Measurements from ENCODE around the gene MYO7B. TPM values are rescaled to one million over a fixed set of nuclear protein-coding genes. Genes with fewer than 3 reads are reported as not detected.
A peak's percentile ranks its signal among the peaks of the same experiment; 100 is the strongest.

The MYO7B gene
- total RNA-seq, 1 donor from 2014 or later: 0.29 TPM

- no peak for TF ChIP-seq CTCF (IDR thresholded peaks at IDR 0.05; ENCODE audit: partially characterized antibody, unreplicated experiment)
- Mint-ChIP-seq H3K9me3 (ENCODE audit: unreplicated experiment) (peaks cover 10% of the 10 kb centered on the region), H3K4me3 (ENCODE audit: unreplicated experiment) (no peak overlapping the region), H3K27me3 (ENCODE audit: unreplicated experiment) (peaks cover 14% of the 10 kb centered on the region), H3K36me3 (ENCODE audit: unreplicated experiment) (no peaks in the 10 kb centered on the region), H3K27ac (ENCODE audit: unreplicated experiment) (no peak overlapping the region), H3K4me1 (ENCODE audit: low read depth, unreplicated experiment) (peaks cover 8% of the 10 kb centered on the region)
- DNase-seq: no peak
These were observed 44.9 kb downstream of the MYO7B start for GRCh38 chr2:127580167-127581049.

- no peak overlapping the region for H3K27ac Mint-ChIP-seq (ENCODE audit: unreplicated experiment)
- no peak for TF ChIP-seq CTCF (IDR thresholded peaks at IDR 0.05; ENCODE audit: partially characterized antibody, unreplicated experiment)
- peaks cover 14% of the 10 kb centered on the region for H3K27me3 Mint-ChIP-seq (ENCODE audit: unreplicated experiment)
- no peak for DNase-seq
- H3K4me3 Mint-ChIP-seq (ENCODE audit: unreplicated experiment): no peak overlapping the region
- peaks cover 8% of the 10 kb centered on the region for H3K4me1 Mint-ChIP-seq (ENCODE audit: low read depth, unreplicated experiment)
- no peaks in the 10 kb centered on the region for H3K36me3 Mint-ChIP-seq (ENCODE audit: unreplicated experiment)
- peaks cover 10% of the 10 kb centered on the region for H3K9me3 Mint-ChIP-seq (ENCODE audit: unreplicated experiment)
These were observed 45.5 kb downstream of the MYO7B start for GRCh38 chr2:127581050-127581345.

- Mint-ChIP-seq H3K4me3 (ENCODE audit: unreplicated experiment) (no peak overlapping the region), H3K36me3 (ENCODE audit: unreplicated experiment) (no peaks in the 10 kb centered on the region), H3K27ac (ENCODE audit: unreplicated experiment) (no peak overlapping the region), H3K27me3 (ENCODE audit: unreplicated experiment) (peaks cover 14% of the 10 kb centered on the region), H3K9me3 (ENCODE audit: unreplicated experiment) (peaks cover 10% of the 10 kb centered on the region), H3K4me1 (ENCODE audit: low read depth, unreplicated experiment) (peaks cover 7% of the 10 kb centered on the region)
- no peak for TF ChIP-seq CTCF (IDR thresholded peaks at IDR 0.05; ENCODE audit: partially characterized antibody, unreplicated experiment)
- no peak for DNase-seq
These were observed 46.3 kb downstream of the MYO7B start for GRCh38 chr2:127581516-127582490.

GRCh38 chr2:127582863-127583861 lies 47.7 kb downstream of the MYO7B start:
- DNase-seq: no peak
- H3K4me1 Mint-ChIP-seq (ENCODE audit: low read depth, unreplicated experiment): peaks cover 7% of the 10 kb centered on the region
- no peaks in the 10 kb centered on the region for H3K36me3 Mint-ChIP-seq (ENCODE audit: unreplicated experiment)
- H3K27ac Mint-ChIP-seq (ENCODE audit: unreplicated experiment): peak overlapping the region; percentile 62
- peaks cover 12% of the 10 kb centered on the region for H3K9me3 Mint-ChIP-seq (ENCODE audit: unreplicated experiment)
- H3K27me3 Mint-ChIP-seq (ENCODE audit: unreplicated experiment): peaks cover 13% of the 10 kb centered on the region
- TF ChIP-seq CTCF (IDR thresholded peaks at IDR 0.05; ENCODE audit: partially characterized antibody, unreplicated experiment): no peak
- H3K4me3 Mint-ChIP-seq (ENCODE audit: unreplicated experiment): peak overlapping the region; percentile 41

Data from glutamatergic neuron (in vitro differentiated cells).